ENCODE measurements around the gene AOC3. TPM values are rescaled to one million over a fixed set of nuclear protein-coding genes. Genes with fewer than 3 reads are reported as not detected.

Gene AOC3, protein sequence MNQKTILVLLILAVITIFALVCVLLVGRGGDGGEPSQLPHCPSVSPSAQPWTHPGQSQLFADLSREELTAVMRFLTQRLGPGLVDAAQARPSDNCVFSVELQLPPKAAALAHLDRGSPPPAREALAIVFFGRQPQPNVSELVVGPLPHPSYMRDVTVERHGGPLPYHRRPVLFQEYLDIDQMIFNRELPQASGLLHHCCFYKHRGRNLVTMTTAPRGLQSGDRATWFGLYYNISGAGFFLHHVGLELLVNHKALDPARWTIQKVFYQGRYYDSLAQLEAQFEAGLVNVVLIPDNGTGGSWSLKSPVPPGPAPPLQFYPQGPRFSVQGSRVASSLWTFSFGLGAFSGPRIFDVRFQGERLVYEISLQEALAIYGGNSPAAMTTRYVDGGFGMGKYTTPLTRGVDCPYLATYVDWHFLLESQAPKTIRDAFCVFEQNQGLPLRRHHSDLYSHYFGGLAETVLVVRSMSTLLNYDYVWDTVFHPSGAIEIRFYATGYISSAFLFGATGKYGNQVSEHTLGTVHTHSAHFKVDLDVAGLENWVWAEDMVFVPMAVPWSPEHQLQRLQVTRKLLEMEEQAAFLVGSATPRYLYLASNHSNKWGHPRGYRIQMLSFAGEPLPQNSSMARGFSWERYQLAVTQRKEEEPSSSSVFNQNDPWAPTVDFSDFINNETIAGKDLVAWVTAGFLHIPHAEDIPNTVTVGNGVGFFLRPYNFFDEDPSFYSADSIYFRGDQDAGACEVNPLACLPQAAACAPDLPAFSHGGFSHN
- polyA plus RNA-seq (2012; rRNA removed): 0.03 and 0.08 TPM in 2 replicates
- polyA plus RNA-seq (2012; cell fraction: cytosol; rRNA removed): 0.03 TPM in 1 of 2 replicates, not detected in the other
- polyA plus RNA-seq (2012; cell fraction: nucleus; rRNA removed): 0.37 and 0.45 TPM in 2 replicates

DNA sequence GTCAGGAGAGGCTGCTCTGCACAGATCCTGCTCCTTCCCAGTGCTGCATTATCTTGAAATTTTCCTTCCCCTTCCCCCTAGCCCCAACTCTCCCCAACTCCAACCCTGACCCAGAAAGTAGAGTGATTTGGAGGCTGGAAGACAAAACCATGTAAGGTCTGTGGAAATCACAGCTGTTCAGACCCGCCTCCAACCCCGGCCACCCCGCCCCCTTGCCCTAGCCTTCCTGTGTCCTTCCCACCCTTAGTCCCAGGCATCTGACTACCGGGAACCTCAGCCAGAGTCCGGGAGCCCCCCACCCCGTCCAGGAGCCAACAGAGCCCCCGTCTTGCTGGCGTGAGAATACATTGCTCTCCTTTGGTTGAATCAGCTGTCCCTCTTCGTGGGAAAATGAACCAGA, at the start of gene AOC3:
TSS of gene AOC3 (plus strand) at position 246 of the 400 bp plus-strand sequence. CDS start at position 391, 145 bp downstream.
- H2AFZ ChIP-seq (ENCODE audit: low read depth): no peak within 1 kb of the TSS
- H3K9me2 ChIP-seq: no peaks in the 10 kb centered on the region
- H3K36me3 ChIP-seq (replicated peaks in 1 of 2; ENCODE audit: control insufficient read depth in 1 of 2, insufficient read depth in 2 of 2, low read length in 1 of 2): peaks cover 0 to under 1% of the 10 kb centered on the region in 2 experiments
- ChIA-PET CTCF (interaction anchor here (1.6 kb wide), 1 partner anchor 26 kb away, joined by 3 read pairs; no protein-coding TSS in a partner anchor), POLR2A (no interaction called here)
- no peaks in the 10 kb centered on the region for H3K27me3 ChIP-seq (ENCODE audit: insufficient read depth)
- H3K27ac ChIP-seq (ENCODE audit: low read depth in 2 of 2, low read length in 1 of 2): no peak within 1 kb of the TSS
- TF ChIP-seq MXI1 (IDR thresholded peaks at IDR 0.05; ENCODE audit: low read depth, low read length) (no peak), FOXM1 (IDR thresholded peaks at IDR 0.05; ENCODE audit: low read depth) (no peak), FOSL2 (IDR thresholded peaks at IDR 0.05; ENCODE audit: borderline replicate concordance, low read depth) (no peak), RFX5 (IDR thresholded peaks at IDR 0.05; ENCODE audit: low read length) (no peak), ELF1 (IDR thresholded peaks at IDR 0.05) (no peak), EZH2phosphoT487 (IDR thresholded peaks at IDR 0.05; ENCODE audit: borderline replicate concordance, low read depth) (no peak), NFIC (IDR thresholded peaks at IDR 0.05; ENCODE audit: borderline replicate concordance) (no peak), RAD21 (IDR thresholded peaks at IDR 0.05; ENCODE audit: low read length) (no peak), GABPA (IDR thresholded peaks at IDR 0.05; ENCODE audit: low read depth) (no peak), TCF12 (IDR thresholded peaks at IDR 0.05) (no peak), POLR2AphosphoS5 (IDR thresholded peaks at IDR 0.05; ENCODE audit: low read depth, low read length) (no peak), RCOR1 (IDR thresholded peaks at IDR 0.05; ENCODE audit: low read length) (no peak), TEAD4 (IDR thresholded peaks at IDR 0.05; ENCODE audit: borderline replicate concordance, insufficient read depth) (no peak), GATA2 (CRISPR knock-in tag; IDR thresholded peaks at IDR 0.05) (no peak), FOXJ3 (CRISPR knock-in tag; IDR thresholded peaks at IDR 0.05) (no peak)
- TF ChIP-seq, protein P1, sequence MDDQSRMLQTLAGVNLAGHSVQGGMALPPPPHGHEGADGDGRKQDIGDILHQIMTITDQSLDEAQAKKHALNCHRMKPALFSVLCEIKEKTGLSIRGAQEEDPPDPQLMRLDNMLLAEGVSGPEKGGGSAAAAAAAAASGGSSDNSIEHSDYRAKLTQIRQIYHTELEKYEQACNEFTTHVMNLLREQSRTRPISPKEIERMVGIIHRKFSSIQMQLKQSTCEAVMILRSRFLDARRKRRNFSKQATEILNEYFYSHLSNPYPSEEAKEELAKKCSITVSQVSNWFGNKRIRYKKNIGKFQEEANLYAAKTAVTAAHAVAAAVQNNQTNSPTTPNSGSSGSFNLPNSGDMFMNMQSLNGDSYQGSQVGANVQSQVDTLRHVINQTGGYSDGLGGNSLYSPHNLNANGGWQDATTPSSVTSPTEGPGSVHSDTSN (IDR thresholded peaks at IDR 0.05): no peak
- TF ChIP-seq, protein P2, sequence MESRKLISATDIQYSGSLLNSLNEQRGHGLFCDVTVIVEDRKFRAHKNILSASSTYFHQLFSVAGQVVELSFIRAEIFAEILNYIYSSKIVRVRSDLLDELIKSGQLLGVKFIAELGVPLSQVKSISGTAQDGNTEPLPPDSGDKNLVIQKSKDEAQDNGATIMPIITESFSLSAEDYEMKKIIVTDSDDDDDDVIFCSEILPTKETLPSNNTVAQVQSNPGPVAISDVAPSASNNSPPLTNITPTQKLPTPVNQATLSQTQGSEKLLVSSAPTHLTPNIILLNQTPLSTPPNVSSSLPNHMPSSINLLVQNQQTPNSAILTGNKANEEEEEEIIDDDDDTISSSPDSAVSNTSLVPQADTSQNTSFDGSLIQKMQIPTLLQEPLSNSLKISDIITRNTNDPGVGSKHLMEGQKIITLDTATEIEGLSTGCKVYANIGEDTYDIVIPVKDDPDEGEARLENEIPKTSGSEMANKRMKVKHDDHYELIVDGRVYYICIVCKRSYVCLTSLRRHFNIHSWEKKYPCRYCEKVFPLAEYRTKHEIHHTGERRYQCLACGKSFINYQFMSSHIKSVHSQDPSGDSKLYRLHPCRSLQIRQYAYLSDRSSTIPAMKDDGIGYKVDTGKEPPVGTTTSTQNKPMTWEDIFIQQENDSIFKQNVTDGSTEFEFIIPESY (IDR thresholded peaks at IDR 0.05; ENCODE audit: borderline replicate concordance, low read depth): no peak
- TF ChIP-seq, protein P3, sequence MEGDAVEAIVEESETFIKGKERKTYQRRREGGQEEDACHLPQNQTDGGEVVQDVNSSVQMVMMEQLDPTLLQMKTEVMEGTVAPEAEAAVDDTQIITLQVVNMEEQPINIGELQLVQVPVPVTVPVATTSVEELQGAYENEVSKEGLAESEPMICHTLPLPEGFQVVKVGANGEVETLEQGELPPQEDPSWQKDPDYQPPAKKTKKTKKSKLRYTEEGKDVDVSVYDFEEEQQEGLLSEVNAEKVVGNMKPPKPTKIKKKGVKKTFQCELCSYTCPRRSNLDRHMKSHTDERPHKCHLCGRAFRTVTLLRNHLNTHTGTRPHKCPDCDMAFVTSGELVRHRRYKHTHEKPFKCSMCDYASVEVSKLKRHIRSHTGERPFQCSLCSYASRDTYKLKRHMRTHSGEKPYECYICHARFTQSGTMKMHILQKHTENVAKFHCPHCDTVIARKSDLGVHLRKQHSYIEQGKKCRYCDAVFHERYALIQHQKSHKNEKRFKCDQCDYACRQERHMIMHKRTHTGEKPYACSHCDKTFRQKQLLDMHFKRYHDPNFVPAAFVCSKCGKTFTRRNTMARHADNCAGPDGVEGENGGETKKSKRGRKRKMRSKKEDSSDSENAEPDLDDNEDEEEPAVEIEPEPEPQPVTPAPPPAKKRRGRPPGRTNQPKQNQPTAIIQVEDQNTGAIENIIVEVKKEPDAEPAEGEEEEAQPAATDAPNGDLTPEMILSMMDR (IDR thresholded peaks at IDR 0.05): no peak
- TF ChIP-seq, protein P4, sequence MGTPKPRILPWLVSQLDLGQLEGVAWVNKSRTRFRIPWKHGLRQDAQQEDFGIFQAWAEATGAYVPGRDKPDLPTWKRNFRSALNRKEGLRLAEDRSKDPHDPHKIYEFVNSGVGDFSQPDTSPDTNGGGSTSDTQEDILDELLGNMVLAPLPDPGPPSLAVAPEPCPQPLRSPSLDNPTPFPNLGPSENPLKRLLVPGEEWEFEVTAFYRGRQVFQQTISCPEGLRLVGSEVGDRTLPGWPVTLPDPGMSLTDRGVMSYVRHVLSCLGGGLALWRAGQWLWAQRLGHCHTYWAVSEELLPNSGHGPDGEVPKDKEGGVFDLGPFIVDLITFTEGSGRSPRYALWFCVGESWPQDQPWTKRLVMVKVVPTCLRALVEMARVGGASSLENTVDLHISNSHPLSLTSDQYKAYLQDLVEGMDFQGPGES (IDR thresholded peaks at IDR 0.05; ENCODE audit: low read depth, low read length): no peak
- no peak within 1 kb of the TSS for H3K4me3 ChIP-seq (ENCODE audit: low read depth in 2 of 2, low read length in 1 of 2)
- no peaks in the 10 kb centered on the region for H4K20me1 ChIP-seq (ENCODE audit: insufficient read depth)
- H3K9me3 ChIP-seq: no peaks in the 10 kb centered on the region
- 45% methylated on average over 8 of the region's 9 CpGs for WGBS (ENCODE audit: low lambda C conversion rate)
- peaks cover 0 to 4% of the 10 kb centered on the region in 2 experiments; a peak in 1 of 4 replicates for H3K4me1 ChIP-seq (ENCODE audit: control insufficient read depth in 1 of 2, insufficient read depth in 2 of 2, low read depth in 1 of 2, low read length in 1 of 2)
- no peak within 1 kb of the TSS for H3K9ac ChIP-seq
- no peaks in the 10 kb centered on the region for H3F3A ChIP-seq (replicated peaks; ENCODE audit: insufficient read depth)
- H3K79me2 ChIP-seq (ENCODE audit: insufficient read depth): no peaks in the 10 kb centered on the region
- DNase-seq: no peak
- H3K4me2 ChIP-seq: no peak within 1 kb of the TSS
